ENCODE results near the gene AIF1L. TPM values are rescaled to one million over a fixed set of nuclear protein-coding genes. Genes with fewer than 3 reads are reported as not detected.

AIF1L gene
- total and polyA plus RNA-seq, 2 donors (not counting 1 experiment from before 2014, with no cell fraction given), result 2.3 to 3.3 TPM

- Histone ChIP-seq H3K4me1 (ENCODE audit: control insufficient read depth, extremely low read depth, insufficient read depth, low read length) (no peaks in the 10 kb centered on the region), H3K36me3 (ENCODE audit: control insufficient read depth, insufficient read depth, low read length) (no peaks in the 10 kb centered on the region), H3K9me3 (ENCODE audit: control insufficient read depth, insufficient read depth, low read depth, low read length) (no peaks in the 10 kb centered on the region), H3K4me3 (replicated peaks in 1 of 4; ENCODE audit: control extremely low read depth in 1 of 4, insufficient read depth in 1 of 4, low read depth in 3 of 4, low read length in 4 of 4) (no peak overlapping the region), H3K4me2 (ENCODE audit: extremely low read depth, insufficient read depth, low read length) (no peak overlapping the region), H3K27ac (ENCODE audit: insufficient read depth, low read length) (no peak overlapping the region), H3K79me2 (ENCODE audit: control insufficient read depth, insufficient read depth, low read length) (no peaks in the 10 kb centered on the region), H3K9ac (ENCODE audit: insufficient read depth, low read length) (no peak overlapping the region), H2AFZ (ENCODE audit: low read length) (no peak overlapping the region), H4K20me1 (ENCODE audit: control insufficient read depth, extremely low read depth, insufficient read depth, low read length) (no peaks in the 10 kb centered on the region), H3K27me3 (ENCODE audit: control insufficient read depth, insufficient read depth, low read length) (peaks cover 3% of the 10 kb centered on the region)
- TF ChIP-seq EZH2 (IDR thresholded peaks at IDR 0.05; ENCODE audit: low read length, missing control alignments) (no peak), CTCF (conservative IDR thresholded peaks at IDR 0.05 in 1 of 2, IDR thresholded peaks at IDR 0.05 in 1 of 2; ENCODE audit: low read depth in 1 of 2, low read length in 2 of 2) (no peak)
- no peak for DNase-seq (ENCODE audit: low read depth in 2 of 2)
Observed at GRCh38 chr9:131119600-131119999, 23.3 kb downstream of the AIF1L start.

DNA sequence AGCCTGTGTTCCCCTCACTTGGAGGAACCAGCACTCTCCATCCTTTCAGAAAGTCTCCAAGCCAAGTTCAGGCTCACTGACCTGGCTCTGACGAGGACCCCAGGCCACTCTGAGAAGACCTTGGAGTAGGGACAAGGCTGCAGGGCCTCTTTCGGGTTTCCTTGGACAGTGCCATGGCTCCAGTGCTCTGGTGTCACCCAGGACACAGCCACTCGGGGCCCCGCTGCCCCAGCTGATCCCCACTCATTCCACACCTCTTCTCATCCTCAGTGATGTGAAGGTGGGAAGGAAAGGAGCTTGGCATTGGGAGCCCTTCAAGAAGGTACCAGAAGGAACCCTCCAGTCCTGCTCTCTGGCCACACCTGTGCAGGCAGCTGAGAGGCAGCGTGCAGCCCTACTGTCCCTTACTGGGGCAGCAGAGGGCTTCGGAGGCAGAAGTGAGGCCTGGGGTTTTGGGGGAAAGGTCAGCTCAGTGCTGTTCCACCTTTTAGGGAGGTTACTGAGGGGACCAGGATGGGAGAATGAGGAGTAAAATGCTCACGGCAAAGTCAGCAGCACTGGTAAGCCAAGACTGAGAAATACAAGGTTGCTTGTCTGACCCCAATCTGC lies 24.4 kb downstream of the AIF1L start:
- no peak for DNase-seq (ENCODE audit: low read depth in 2 of 2)
- Histone ChIP-seq H3K79me2 (ENCODE audit: control insufficient read depth, insufficient read depth, low read length) (peaks cover 3% of the 10 kb centered on the region), H3K4me2 (ENCODE audit: extremely low read depth, insufficient read depth, low read length) (no peak overlapping the region), H2AFZ (ENCODE audit: low read length) (no peak overlapping the region), H3K4me3 (replicated peaks in 1 of 4; ENCODE audit: control extremely low read depth in 1 of 4, insufficient read depth in 1 of 4, low read depth in 3 of 4, low read length in 4 of 4) (no peak overlapping the region), H3K4me1 (ENCODE audit: control insufficient read depth, extremely low read depth, insufficient read depth, low read length) (no peaks in the 10 kb centered on the region), H3K9ac (ENCODE audit: insufficient read depth, low read length) (no peak overlapping the region), H3K27me3 (ENCODE audit: control insufficient read depth, insufficient read depth, low read length) (peaks cover 3% of the 10 kb centered on the region), H3K9me3 (ENCODE audit: control insufficient read depth, insufficient read depth, low read depth, low read length) (no peaks in the 10 kb centered on the region), H3K27ac (ENCODE audit: insufficient read depth, low read length) (no peak overlapping the region), H3K36me3 (ENCODE audit: control insufficient read depth, insufficient read depth, low read length) (no peaks in the 10 kb centered on the region), H4K20me1 (ENCODE audit: control insufficient read depth, extremely low read depth, insufficient read depth, low read length) (no peaks in the 10 kb centered on the region)
- TF ChIP-seq EZH2 (IDR thresholded peaks at IDR 0.05; ENCODE audit: low read length, missing control alignments) (no peak), CTCF (conservative IDR thresholded peaks at IDR 0.05 in 1 of 2, IDR thresholded peaks at IDR 0.05 in 1 of 2; ENCODE audit: low read depth in 1 of 2, low read length in 2 of 2) (no peak)

GRCh38 chr9:131121346-131121745 lies 25.0 kb downstream of the AIF1L start:
- no peak overlapping the region for H3K4me3 ChIP-seq (replicated peaks in 1 of 4; ENCODE audit: control extremely low read depth in 1 of 4, insufficient read depth in 1 of 4, low read depth in 3 of 4, low read length in 4 of 4)
- no peak for DNase-seq (ENCODE audit: low read depth in 2 of 2)
- no peak overlapping the region for H3K4me2 ChIP-seq (ENCODE audit: extremely low read depth, insufficient read depth, low read length)
- peaks cover 9% of the 10 kb centered on the region for H3K79me2 ChIP-seq (ENCODE audit: control insufficient read depth, insufficient read depth, low read length)
- peaks cover 3% of the 10 kb centered on the region for H3K4me1 ChIP-seq (ENCODE audit: control insufficient read depth, extremely low read depth, insufficient read depth, low read length)
- TF ChIP-seq EZH2 (IDR thresholded peaks at IDR 0.05; ENCODE audit: low read length, missing control alignments) (no peak), CTCF (conservative IDR thresholded peaks at IDR 0.05 in 1 of 2, IDR thresholded peaks at IDR 0.05 in 1 of 2; ENCODE audit: low read depth in 1 of 2, low read length in 2 of 2) (no peak)
- H3K9me3 ChIP-seq (ENCODE audit: control insufficient read depth, insufficient read depth, low read depth, low read length), result no peaks in the 10 kb centered on the region
- H3K27me3 ChIP-seq (ENCODE audit: control insufficient read depth, insufficient read depth, low read length), result peaks cover 3% of the 10 kb centered on the region
- H4K20me1 ChIP-seq (ENCODE audit: control insufficient read depth, extremely low read depth, insufficient read depth, low read length), result no peaks in the 10 kb centered on the region
- no peak overlapping the region for H3K9ac ChIP-seq (ENCODE audit: insufficient read depth, low read length)
- H2AFZ ChIP-seq (ENCODE audit: low read length), result no peak overlapping the region
- no peaks in the 10 kb centered on the region for H3K36me3 ChIP-seq (ENCODE audit: control insufficient read depth, insufficient read depth, low read length)
- no peak overlapping the region for H3K27ac ChIP-seq (ENCODE audit: insufficient read depth, low read length)

Measured in fibroblast of lung (primary cell).